Neural crest cell (in vitro differentiated cells): ENCODE results near the gene PANX1. TPM values are rescaled to one million over a fixed set of nuclear protein-coding genes. Genes with fewer than 3 reads are reported as not detected.

Source experiments
- DNase-seq: peaks from one replicate; pipeline ENCODE4 v3.0.0; 2021; ENCODE audit warnings: low read depth, mixed read lengths, low spot score
- H3K27ac Mint-ChIP-seq: one replicate; pipeline ENCODE4 v1.8.0; 2021; ENCODE audit warnings: mild to moderate bottlenecking, mixed read lengths; ENCODE audit not compliant: unreplicated experiment
- H3K27me3 Mint-ChIP-seq: 2 replicates; pipeline ENCODE4 v1.8.0; 2021; ENCODE audit warnings: low read depth, mild to moderate bottlenecking, mixed read lengths
- H3K36me3 Mint-ChIP-seq: 2 replicates; pipeline ENCODE4 v1.8.0; 2021; ENCODE audit warnings: low read depth, mild to moderate bottlenecking, mixed read lengths
- H3K4me1 Mint-ChIP-seq: 2 replicates; pipeline ENCODE4 v1.8.0; 2021; ENCODE audit warnings: mixed read lengths
- H3K4me3 Mint-ChIP-seq: one replicate; pipeline ENCODE4 v1.8.0; 2021; ENCODE audit warnings: mild to moderate bottlenecking, mixed read lengths
- H3K9me3 Mint-ChIP-seq: 2 replicates; pipeline ENCODE4 v1.8.0; 2021; ENCODE audit warnings: mixed read lengths
- CTCF ChIP-seq: fragments of 200-600 bp; sonication (generic); conservative IDR thresholded peaks from 2 replicates; pipeline ENCODE4 v1.5.0; 2021; ENCODE audit warnings: antibody characterized with exemption, mild to moderate bottlenecking
- total RNA-seq: library from RNA; stranded (reverse); gene quantifications from 2 replicates; pipeline ENCODE4 v1.2.1, GENCODE V29; 2021

The PANX1 gene
- total RNA-seq, 1 donor from 2014 or later = 43.1 TPM

- no peak for TF ChIP-seq CTCF
- Mint-ChIP-seq H3K27me3 (no peaks in the 10 kb centered on the region), H3K36me3 (no peaks in the 10 kb centered on the region), H3K9me3 (no peaks in the 10 kb centered on the region), H3K27ac (no peak overlapping the region), H3K4me3 (no peak overlapping the region), H3K4me1 (peaks cover 31% of the 10 kb centered on the region)
- DNase-seq = no peak
These were observed 1.8 kb downstream of the PANX1 start for GRCh38 chr11:94130298-94131046.

- H3K27me3 Mint-ChIP-seq = no peaks in the 10 kb centered on the region
- DNase-seq = no peak
- no peak overlapping the region for H3K27ac Mint-ChIP-seq
- TF ChIP-seq CTCF = no peak
- H3K9me3 Mint-ChIP-seq = peaks cover 2% of the 10 kb centered on the region
- H3K4me3 Mint-ChIP-seq = no peak overlapping the region
- H3K36me3 Mint-ChIP-seq = peaks cover 5% of the 10 kb centered on the region
- peaks cover 37% of the 10 kb centered on the region for H3K4me1 Mint-ChIP-seq
These were observed 2.5 kb downstream of the PANX1 start for GRCh38 chr11:94131047-94131717.

GRCh38 chr11:94131718-94132115, 3.1 kb downstream of the PANX1 start:
- H3K4me1 Mint-ChIP-seq = peaks cover 38% of the 10 kb centered on the region
- no peak for TF ChIP-seq CTCF
- H3K36me3 Mint-ChIP-seq = peaks cover 8% of the 10 kb centered on the region
- no peak overlapping the region for H3K4me3 Mint-ChIP-seq
- no peak overlapping the region for H3K27ac Mint-ChIP-seq
- H3K9me3 Mint-ChIP-seq = peaks cover 2% of the 10 kb centered on the region
- no peak for DNase-seq
- no peaks in the 10 kb centered on the region for H3K27me3 Mint-ChIP-seq

- peaks cover 2% of the 10 kb centered on the region for H3K9me3 Mint-ChIP-seq
- no peak overlapping the region for H3K27ac Mint-ChIP-seq
- no peak overlapping the region for H3K4me3 Mint-ChIP-seq
- DNase-seq = no peak
- peaks cover 35% of the 10 kb centered on the region for H3K4me1 Mint-ChIP-seq
- peaks cover 9% of the 10 kb centered on the region for H3K36me3 Mint-ChIP-seq
- no peak for TF ChIP-seq CTCF
- no peaks in the 10 kb centered on the region for H3K27me3 Mint-ChIP-seq
These were observed 3.5 kb downstream of the PANX1 start for GRCh38 chr11:94132152-94132558.

GRCh38 chr11:94132823-94133408, 4.3 kb downstream of the PANX1 start:
- Mint-ChIP-seq H3K27ac (no peak overlapping the region), H3K4me3 (peak overlapping the region; percentile 29), H3K9me3 (peaks cover 2% of the 10 kb centered on the region), H3K4me1 (peaks cover 28% of the 10 kb centered on the region), H3K36me3 (peaks cover 9% of the 10 kb centered on the region), H3K27me3 (no peaks in the 10 kb centered on the region)
- no peak for TF ChIP-seq CTCF
- no peak for DNase-seq
